Activated CD4-positive, alpha-beta memory T cell treated with anti-CD3 and anti-CD28 coated beads for 36 hours (primary cell): ENCODE data around the gene TMBIM1. TPM values are rescaled to one million over a fixed set of nuclear protein-coding genes. Genes with fewer than 3 reads are reported as not detected.
A peak's percentile ranks its signal among the peaks of the same experiment; 100 is the strongest.

Experiments used
- CTCF ChIA-PET: fragments of 350-600 bp; sonication (Branson Sonifier 250); formaldehyde crosslinking; loops from one replicate; lab custom pipeline; 2021; ENCODE audit warnings: antibody characterized with exemption, inconsistent platforms; lab: Charles Lee
- POLR2A ChIA-PET: fragments of 350-600 bp; sonication (Branson Sonifier 250); formaldehyde crosslinking; loops from one replicate; lab custom pipeline; 2021; ENCODE audit warnings: antibody characterized with exemption; lab: Charles Lee
- DNase-seq: peaks from one replicate; pipeline ENCODE4 v3.0.0-alpha.2; 2020
- H3K27ac Mint-ChIP-seq: one replicate; pipeline ENCODE4 v1.8.0; 2021; ENCODE audit warnings: mixed read lengths
- H3K27me3 Mint-ChIP-seq: one replicate; pipeline ENCODE4 v1.8.0; 2021; ENCODE audit warnings: mixed read lengths
- H3K36me3 Mint-ChIP-seq: one replicate; pipeline ENCODE4 v1.8.0; 2021; ENCODE audit warnings: mixed read lengths
- H3K4me1 Mint-ChIP-seq: one replicate; pipeline ENCODE4 v1.8.0; 2021; ENCODE audit warnings: low read depth, mixed read lengths
- H3K4me3 Mint-ChIP-seq: one replicate; pipeline ENCODE4 v1.8.0; 2021; ENCODE audit warnings: mild to moderate bottlenecking, mixed read lengths
- H3K9me3 Mint-ChIP-seq: one replicate; pipeline ENCODE4 v1.8.0; 2021; ENCODE audit warnings: mixed read lengths
- intact Hi-C: fragments of 100-400 bp; cut with micrococcal nuclease; formaldehyde crosslinking; loops from one replicate; pipeline ENCODE4 v1.15.1; 2023
- total RNA-seq, 2 experiments: library from RNA; stranded (reverse); gene quantifications; one replicate each; pipeline ENCODE4 v1.2.3, GENCODE V29; 2021

The TMBIM1 gene
- total RNA-seq, 2 experiments from 2014 or later, result 71.8 to 79.2 TPM

DNA sequence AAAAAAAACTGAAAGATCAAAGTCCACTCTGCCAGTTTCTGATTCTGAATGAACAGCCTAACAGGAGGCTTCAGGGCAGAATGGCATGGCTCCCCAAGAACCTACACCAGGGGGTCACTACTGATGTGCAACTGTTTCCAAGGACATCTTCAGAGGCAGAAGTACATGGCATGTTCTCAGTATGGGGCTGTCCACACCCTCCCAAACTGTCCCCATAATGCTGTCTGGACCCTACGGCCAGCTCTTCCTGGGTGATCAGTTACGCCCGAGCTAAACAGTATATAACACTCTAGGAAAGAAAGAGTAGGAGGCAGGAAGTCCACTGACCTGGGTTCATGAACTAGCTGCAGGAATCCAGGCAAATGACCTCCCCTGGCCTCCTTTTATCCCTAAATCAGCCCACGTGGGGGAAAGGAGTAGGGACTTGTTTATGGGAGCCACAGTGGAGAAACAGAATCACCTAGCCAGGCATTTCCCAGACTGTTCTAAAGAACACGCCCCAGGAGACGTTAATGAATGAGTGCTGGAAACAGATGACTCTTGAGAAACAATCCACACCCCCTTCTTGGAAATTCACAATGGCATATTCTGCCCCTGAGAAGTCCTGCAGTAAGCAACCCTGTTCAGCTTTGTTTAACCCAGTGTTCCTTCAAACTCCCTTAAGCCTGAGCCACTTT is 2.5 kb downstream of the TMBIM1 start:
- Mint-ChIP-seq H3K9me3 (no peaks in the 10 kb centered on the region), H3K4me3 (peak overlapping the region; percentile 80), H3K36me3 (no peaks in the 10 kb centered on the region), H3K27ac (peak overlapping the region; percentile 89), H3K27me3 (no peaks in the 10 kb centered on the region), H3K4me1 (peaks cover 70% of the 10 kb centered on the region)
- peak; percentile 18 for DNase-seq
- CTCF ChIA-PET, result interaction anchor here (2.1 to 12.2 kb wide), 5 partner anchors 12 to 67 kb away, joined by 5 to 119 read pairs (median 13); partner anchors contain the start of genes AAMP, CATIP and PNKD
- intact Hi-C loops, result loop anchor here (5.0 to 10.0 kb wide), 4 partner anchors 293 to 885 kb away; partner anchors contain the start of genes CNPPD1, RETREG2 and SLC23A3
- POLR2A ChIA-PET, result interaction anchor here (10.9 kb wide), 1 partner anchor 16 kb away, joined by 115 read pairs; the partner anchor contains the start of genes AAMP and PNKD

DNA sequence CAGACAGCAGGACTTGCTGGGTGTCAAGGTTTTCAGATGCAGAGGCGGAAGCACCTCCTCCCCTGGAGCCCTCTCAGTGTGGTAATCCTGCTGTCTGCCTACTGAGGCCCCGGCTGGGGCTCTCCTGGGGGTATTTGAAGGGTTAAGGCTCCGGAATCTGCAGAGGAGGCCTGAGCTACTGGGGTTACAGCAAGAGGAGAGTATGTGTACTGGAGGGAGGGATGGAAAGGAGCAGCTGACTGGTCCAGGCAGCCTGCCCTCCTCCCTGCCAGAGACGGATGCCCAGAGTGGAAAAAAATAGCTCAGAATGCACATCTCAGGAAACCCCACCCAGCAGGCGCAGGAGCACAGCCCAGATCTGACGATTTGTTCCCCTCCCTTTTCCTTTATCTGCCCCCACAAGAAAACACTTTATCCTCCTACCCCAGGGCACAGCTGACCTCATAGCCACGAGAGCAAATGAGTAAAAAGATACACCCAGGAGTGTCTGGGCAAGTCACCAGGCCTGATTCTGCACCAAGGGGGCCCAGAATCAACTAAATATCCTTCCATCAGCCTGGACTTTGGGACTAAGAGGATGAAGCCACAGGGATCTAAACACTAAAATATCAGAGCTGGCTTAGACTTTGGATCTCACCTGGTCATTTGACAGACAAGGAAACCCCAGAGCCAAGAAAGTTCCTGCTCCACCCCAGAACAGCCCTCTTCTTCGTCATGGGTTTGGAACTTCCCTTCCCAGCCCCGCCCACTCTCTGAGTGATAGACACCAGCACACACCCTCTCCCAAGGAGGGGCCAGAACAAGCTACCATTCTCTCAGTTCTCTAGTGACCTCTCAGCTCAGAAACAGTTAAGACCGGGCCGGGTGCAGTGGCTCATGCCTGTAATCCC is 5.5 kb downstream of the TMBIM1 start:
- intact Hi-C loops, result loop anchor here (1.0 to 10.0 kb wide), 7 partner anchors 15 to 888 kb away; partner anchors contain the start of genes CNOT9, CNPPD1, RETREG2 and SLC23A3
- Mint-ChIP-seq H3K36me3 (peaks cover 2% of the 10 kb centered on the region), H3K27ac (peak overlapping the region; percentile 98), H3K4me3 (peak overlapping the region; percentile 82), H3K4me1 (peaks cover 81% of the 10 kb centered on the region), H3K9me3 (no peaks in the 10 kb centered on the region), H3K27me3 (no peaks in the 10 kb centered on the region)
- POLR2A ChIA-PET, result interaction anchor here (1.0 to 10.9 kb wide), 6 partner anchors 13 to 118 kb away, joined by 4 to 115 read pairs (median 5); partner anchors contain the start of genes AAMP, ARPC2 and PNKD
- peak; percentile 92 for DNase-seq
- CTCF ChIA-PET, result interaction anchor here (0.7 to 7.5 kb wide), 14 partner anchors 12 to 590 kb away, joined by 3 to 197 read pairs (median 3); partner anchors contain the start of genes AAMP, CATIP, PNKD and TTLL4

DNA sequence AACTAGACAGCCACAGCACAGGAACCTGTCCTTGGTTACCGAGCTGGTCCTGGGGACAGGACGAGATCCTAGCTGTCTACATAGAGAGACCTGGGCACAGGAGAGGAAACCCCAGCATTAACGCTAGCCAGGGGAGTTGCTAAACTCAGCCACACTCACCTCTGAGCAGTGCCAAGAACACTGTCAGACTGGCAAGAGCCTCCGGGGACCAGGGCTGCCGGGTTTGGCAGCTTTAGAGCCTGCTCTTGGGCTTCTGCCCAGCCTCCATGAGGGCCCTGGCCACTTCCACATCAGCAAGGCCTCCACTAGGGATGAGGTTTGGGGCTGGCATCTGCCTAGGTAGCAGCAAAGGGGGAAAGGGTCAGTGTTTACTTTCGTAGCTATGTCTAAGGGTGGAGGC is 6.7 kb downstream of the TMBIM1 start:
- Mint-ChIP-seq H3K4me3 (peak overlapping the region; percentile 82), H3K27me3 (no peaks in the 10 kb centered on the region), H3K9me3 (no peaks in the 10 kb centered on the region), H3K27ac (peak overlapping the region; percentile 98), H3K4me1 (peaks cover 77% of the 10 kb centered on the region), H3K36me3 (peaks cover 6% of the 10 kb centered on the region)
- ChIA-PET CTCF (interaction anchor here (0.6 to 7.5 kb wide), 4 partner anchors 13 to 96 kb away, joined by 3 to 197 read pairs (median 4); partner anchors contain the start of genes AAMP and PNKD), POLR2A (interaction anchor here (1.4 to 10.9 kb wide), 3 partner anchors 12 to 69 kb away, joined by 4 to 115 read pairs (median 5); partner anchors contain the start of genes AAMP, ARPC2 and PNKD)
- intact Hi-C loops, result loop anchor here (1.0 to 10.0 kb wide), 5 partner anchors 13 to 889 kb away; partner anchors contain the start of genes CNOT9, CNPPD1, RETREG2 and SLC23A3
- no peak for DNase-seq

DNA sequence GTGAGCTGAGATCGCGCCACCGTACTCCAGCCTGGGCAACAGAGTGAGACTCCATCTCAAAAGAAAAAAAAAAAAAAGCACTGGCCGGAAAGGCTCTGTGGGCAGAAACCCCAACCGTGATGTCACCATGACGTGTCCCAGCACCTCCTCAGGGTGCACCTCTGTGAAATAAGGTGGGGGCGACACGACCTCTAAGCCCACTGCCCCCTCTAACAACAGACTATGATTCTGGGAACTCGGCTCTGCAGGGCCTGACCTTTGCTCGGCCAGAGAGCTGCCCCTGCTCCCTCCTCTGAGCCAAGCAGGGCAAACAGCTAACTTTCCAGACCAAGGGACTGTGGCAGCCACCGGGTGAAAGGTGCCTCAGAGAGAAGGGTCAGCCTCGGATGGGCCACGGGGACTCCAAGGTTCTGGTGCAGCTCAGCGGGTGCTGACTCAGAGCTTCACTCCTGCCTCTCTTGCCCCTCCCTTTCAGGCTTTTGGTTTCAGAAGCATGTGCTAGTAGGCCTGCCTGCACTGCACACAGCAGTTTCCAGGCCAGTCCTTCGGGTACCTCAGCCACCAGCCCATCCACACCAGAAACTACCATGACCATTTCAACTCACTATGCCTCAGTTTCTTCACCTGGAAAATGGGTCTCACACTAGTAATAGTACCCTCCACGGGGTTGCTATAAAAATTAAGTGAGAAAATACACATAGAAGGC is 8.0 kb downstream of the TMBIM1 start:
- Mint-ChIP-seq H3K4me3 (peak overlapping the region; percentile 59), H3K9me3 (no peaks in the 10 kb centered on the region), H3K27ac (peak overlapping the region; percentile 98), H3K4me1 (peaks cover 65% of the 10 kb centered on the region), H3K36me3 (peaks cover 16% of the 10 kb centered on the region), H3K27me3 (no peaks in the 10 kb centered on the region)
- peak; percentile 85 for DNase-seq
- ChIA-PET CTCF (interaction anchor here (0.7 to 7.5 kb wide), 5 partner anchors 8 to 216 kb away, joined by 3 to 197 read pairs (median 4); partner anchors contain the start of genes AAMP, PNKD and TMBIM1), POLR2A (interaction anchor here (10.9 kb wide), 1 partner anchor 11 kb away, joined by 115 read pairs; the partner anchor contains the start of genes AAMP and PNKD)
- intact Hi-C loops, result loop anchor here (10.0 kb wide), 2 partner anchors 611 to 891 kb away; partner anchors contain the start of genes CNPPD1, RETREG2 and SLC23A3

DNA sequence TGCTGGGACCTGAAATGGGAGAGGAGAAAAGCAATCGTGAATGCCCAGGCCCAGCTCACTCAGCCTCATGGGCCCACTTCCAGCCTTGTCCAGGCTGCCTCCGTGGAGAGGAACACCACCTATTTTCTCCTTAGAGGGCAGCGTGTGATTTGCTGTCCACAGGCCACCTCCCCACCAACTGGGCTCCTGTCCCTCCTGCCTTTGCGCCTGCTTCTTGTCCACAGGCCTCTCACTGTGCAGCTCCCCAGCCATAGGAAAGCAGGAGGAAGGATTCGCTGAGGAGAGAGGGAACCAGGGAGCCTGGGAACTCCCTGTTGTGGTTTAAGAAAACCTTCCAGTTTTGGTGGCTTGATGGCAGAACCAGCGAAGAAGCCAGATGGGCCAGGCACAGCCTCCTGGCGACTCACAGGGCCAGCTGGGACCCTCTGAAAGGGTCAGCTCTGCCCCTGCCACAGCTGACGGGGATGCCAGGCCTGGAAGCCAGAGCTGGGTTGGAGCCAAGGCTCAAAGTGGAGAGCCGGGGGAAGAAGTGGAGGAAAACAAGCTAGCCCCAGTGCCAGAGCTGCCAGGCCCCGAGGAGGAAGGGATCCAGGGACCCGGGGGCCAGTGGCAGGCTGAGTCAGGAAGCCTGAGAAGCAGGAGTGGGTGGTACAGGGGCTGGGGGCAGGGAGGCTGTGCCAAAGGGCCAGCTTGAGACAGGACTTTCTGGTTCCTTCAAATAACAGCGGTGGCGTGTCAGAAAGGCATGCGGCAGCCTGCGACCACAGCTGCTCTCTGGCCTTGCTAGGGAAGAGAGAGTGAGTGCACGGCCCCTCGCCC is 9.9 kb downstream of the TMBIM1 start:
- CTCF ChIA-PET, result interaction anchor here (0.8 to 7.5 kb wide), 4 partner anchors 9 to 74 kb away, joined by 3 to 197 read pairs (median 4); partner anchors contain the start of genes AAMP, CATIP and PNKD
- intact Hi-C loops, result loop anchor here (10.0 kb wide), 2 partner anchors 612 to 892 kb away; partner anchors contain the start of genes CNPPD1, RETREG2 and SLC23A3
- no peak for DNase-seq
- Mint-ChIP-seq H3K4me3 (no peak overlapping the region), H3K4me1 (peaks cover 49% of the 10 kb centered on the region), H3K27ac (peak overlapping the region; percentile 64), H3K27me3 (no peaks in the 10 kb centered on the region), H3K9me3 (no peaks in the 10 kb centered on the region), H3K36me3 (peaks cover 23% of the 10 kb centered on the region)
- POLR2A ChIA-PET, result interaction anchor here (0.5 to 10.9 kb wide), 2 partner anchors 9 to 438 kb away, joined by 3 to 115 read pairs; partner anchors contain the start of genes AAMP and PNKD

DNA sequence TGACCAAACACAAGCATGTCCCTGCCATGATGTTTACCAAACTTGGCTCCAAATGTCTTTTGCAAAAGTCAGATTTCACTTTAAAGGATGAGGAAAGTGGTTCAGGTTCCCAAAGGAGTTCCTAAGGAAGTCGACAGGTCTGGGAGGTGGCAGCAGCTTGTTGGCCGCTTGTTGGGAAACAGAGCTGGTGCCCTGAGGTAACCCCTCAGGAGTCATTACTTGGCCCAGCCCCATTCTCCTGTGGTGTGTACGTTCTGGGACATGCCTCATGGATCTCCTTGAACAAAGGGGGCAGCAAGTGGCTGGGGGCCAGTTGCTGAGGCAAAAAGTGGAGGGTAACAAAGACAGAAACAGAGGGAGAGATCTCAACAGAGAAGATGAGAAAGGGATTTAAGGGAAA is 10.9 kb downstream of the TMBIM1 start:
- Mint-ChIP-seq H3K9me3 (no peaks in the 10 kb centered on the region), H3K27me3 (no peaks in the 10 kb centered on the region), H3K4me1 (peaks cover 40% of the 10 kb centered on the region), H3K27ac (no peak overlapping the region), H3K36me3 (peaks cover 32% of the 10 kb centered on the region), H3K4me3 (no peak overlapping the region)
- intact Hi-C loops, result loop anchor here (10.0 kb wide), 2 partner anchors 613 to 893 kb away; partner anchors contain the start of genes CNPPD1, RETREG2 and SLC23A3
- CTCF ChIA-PET, result interaction anchor here (1.2 to 7.5 kb wide), 2 partner anchors 8 to 75 kb away, joined by 5 to 197 read pairs; partner anchors contain the start of genes AAMP, CATIP and PNKD
- DNase-seq, result no peak
- POLR2A ChIA-PET, result no interaction called here

DNA sequence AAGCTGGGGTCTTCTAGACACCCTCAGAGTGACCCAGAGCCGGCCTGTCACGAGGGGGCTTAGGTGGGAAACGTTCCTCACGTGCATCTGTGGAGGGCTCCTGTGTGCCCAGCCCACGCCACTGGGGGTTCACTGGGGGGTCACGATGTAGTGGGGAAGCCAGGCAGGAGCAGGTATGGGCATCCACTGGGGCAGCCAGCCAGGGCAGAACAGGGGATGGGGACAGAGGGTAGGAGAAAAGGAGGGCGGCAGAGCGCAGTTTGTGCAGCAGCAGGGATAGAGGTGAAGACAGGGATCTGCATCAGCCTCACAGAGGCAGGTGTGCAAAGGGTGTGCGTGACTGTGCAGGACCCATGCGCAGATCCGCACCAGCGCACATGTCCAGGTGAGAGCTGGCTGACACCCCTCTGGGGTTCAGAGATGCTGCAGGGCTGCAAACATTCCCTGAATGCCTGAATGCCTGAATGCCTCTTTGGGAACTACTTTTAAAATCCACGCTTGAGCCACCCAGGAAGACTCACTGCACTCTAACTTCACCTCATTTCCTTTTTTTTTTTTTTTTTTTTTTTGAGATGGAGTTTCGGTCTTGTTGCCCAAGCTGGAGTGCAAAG is 11.9 kb downstream of the TMBIM1 start:
- Mint-ChIP-seq H3K9me3 (no peaks in the 10 kb centered on the region), H3K4me1 (peaks cover 29% of the 10 kb centered on the region), H3K27ac (no peak overlapping the region), H3K4me3 (no peak overlapping the region), H3K36me3 (peaks cover 39% of the 10 kb centered on the region), H3K27me3 (no peaks in the 10 kb centered on the region)
- ChIA-PET POLR2A (no interaction called here), CTCF (no interaction called here)
- no peak for DNase-seq
- intact Hi-C loops, result loop anchor here (10.0 kb wide), 2 partner anchors 614 to 894 kb away; partner anchors contain the start of genes CNPPD1, RETREG2 and SLC23A3

DNA sequence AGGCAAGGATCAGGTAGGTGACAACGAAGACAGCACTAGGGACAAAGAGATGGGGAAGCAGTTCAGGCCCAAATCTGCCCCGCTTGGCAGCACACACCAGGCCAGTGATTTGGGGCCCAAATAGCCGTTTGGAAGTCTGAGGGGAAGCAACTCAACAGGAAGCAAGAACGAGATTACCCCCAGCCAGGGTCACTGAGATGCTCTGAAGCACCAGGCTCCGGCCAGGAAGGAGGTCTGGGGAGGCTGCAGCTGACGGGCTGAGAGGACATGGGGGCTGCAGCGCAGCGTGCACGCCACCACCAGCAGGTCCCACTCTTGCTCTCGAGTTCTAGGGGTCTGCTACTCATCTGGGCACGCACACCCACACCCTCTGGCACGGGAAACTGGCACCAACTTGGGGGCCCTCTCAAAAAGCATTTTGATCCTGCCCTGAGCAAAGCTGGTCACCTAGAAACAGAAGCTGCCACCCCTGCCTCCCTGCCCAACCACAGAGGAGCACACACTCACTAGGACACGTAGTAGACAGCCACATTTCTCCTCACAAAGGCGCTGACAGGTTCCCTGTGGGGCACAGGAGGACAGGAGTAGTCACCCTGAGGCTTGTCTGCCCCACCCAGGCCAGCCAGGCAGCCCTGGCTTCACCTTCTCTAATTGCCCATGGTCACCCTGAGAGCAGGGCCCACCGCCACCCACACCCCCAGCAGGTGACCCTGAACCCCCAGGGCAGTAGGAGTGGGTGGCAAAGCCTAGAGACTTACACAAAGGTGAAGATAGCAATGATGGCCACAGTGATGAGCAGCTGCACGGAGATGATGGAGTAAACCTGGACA is 13.6 kb downstream of the TMBIM1 start:
- POLR2A ChIA-PET, result no interaction called here
- no peak for DNase-seq

DNA sequence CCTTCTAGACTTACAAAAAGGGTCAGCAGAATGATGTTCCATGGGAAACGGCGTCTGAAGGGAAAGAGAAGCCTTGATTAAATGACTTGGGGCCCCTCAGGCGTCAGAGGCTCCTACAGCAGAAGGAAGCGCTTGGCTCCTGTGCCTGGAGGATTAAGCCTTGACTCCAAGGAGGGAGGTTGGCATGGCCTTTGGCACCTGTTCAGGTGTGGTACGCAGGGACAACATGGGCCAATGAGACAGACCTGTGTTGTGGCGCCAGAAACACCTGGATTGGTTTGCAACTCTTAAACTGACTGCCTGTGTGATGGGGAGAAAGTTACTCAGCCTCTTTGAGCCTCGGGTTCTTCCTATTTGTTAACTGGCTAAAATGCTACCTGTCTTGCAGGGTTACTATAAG is 14.4 kb downstream of the TMBIM1 start:
- CTCF ChIA-PET, result no interaction called here

More for the DNA sequence above, 13.6 kb downstream of the TMBIM1 start:
- intact Hi-C loops, result no loop called here
- CTCF ChIA-PET, result interaction anchor here (0.6 to 1.1 kb wide), 2 partner anchors 14 to 41 kb away, joined by 3 to 4 read pairs; partner anchors contain the start of gene TMBIM1
- no peaks in the 10 kb centered on the region for H3K27me3 Mint-ChIP-seq
- H3K4me3 Mint-ChIP-seq, result no peak overlapping the region
- no peaks in the 10 kb centered on the region for H3K9me3 Mint-ChIP-seq
- H3K27ac Mint-ChIP-seq, result peak overlapping the region; percentile 30
- peaks cover 46% of the 10 kb centered on the region for H3K36me3 Mint-ChIP-seq
- peaks cover 13% of the 10 kb centered on the region for H3K4me1 Mint-ChIP-seq

More for the DNA sequence above, 14.4 kb downstream of the TMBIM1 start:
- Mint-ChIP-seq H3K27ac (peak overlapping the region; percentile 30), H3K36me3 (peaks cover 46% of the 10 kb centered on the region), H3K27me3 (no peaks in the 10 kb centered on the region), H3K9me3 (no peaks in the 10 kb centered on the region), H3K4me1 (peaks cover 7% of the 10 kb centered on the region), H3K4me3 (no peak overlapping the region)
- no peak for DNase-seq
- intact Hi-C loops, result no loop called here
- POLR2A ChIA-PET, result interaction anchor here (8.4 kb wide), 1 partner anchor 10 kb away, joined by 115 read pairs; the partner anchor contains the start of gene TMBIM1
